Measurements from ENCODE around the gene TPM2. TPM values are rescaled to one million over a fixed set of nuclear protein-coding genes. Genes with fewer than 3 reads are reported as not detected.

The TPM2 gene
- total RNA-seq, 2 experiments from 2014 or later: 63.1 to 63.5 TPM

GRCh38 chr9:35691334-35691650 is 1.6 kb upstream of the TPM2 start:
- H3K4me1 Mint-ChIP-seq (ENCODE audit: low read depth): peaks cover 30% of the 10 kb centered on the region
- H3K9me3 Mint-ChIP-seq: no peaks in the 10 kb centered on the region
- POLR2A ChIA-PET: interaction anchor here (0.7 to 2.3 kb wide), 13 partner anchors 11 to 72 kb away, joined by 3 to 10 read pairs (median 4); partner anchors contain the start of genes ARHGEF39, CCDC107, RMRP and SIT1
- CTCF ChIA-PET: interaction anchor here (1.2 to 1.8 kb wide), 3 partner anchors 23 to 75 kb away, joined by 3 to 5 read pairs (median 3); no protein-coding TSS in a partner anchor
- Histone ChIP-seq H3K36me3 (ENCODE audit: insufficient read depth, low read length) (no peaks in the 10 kb centered on the region), H3K27ac (ENCODE audit: low read depth in 1 of 2, low read length in 2 of 2) (peak overlapping the region; percentile 40 to 55), H3K9me3 (ENCODE audit: control insufficient read depth in 1 of 2, insufficient read depth in 1 of 2, low read length in 2 of 2) (no peaks in the 10 kb centered on the region), H3K27me3 (ENCODE audit: control insufficient read depth in 1 of 2, insufficient read depth in 2 of 2, low read length in 2 of 2) (no peaks in the 10 kb centered on the region), H3K4me3 (ENCODE audit: low read length) (peak overlapping the region; percentile 88), H3K4me1 (ENCODE audit: insufficient read depth, low read length) (peaks cover 27% of the 10 kb centered on the region)
- peak overlapping the region; percentile 92 for H3K4me3 Mint-ChIP-seq
- intact Hi-C loops (cut with DNase I, micrococcal nuclease): no loop called here
- no peak for TF ChIP-seq CTCF (IDR thresholded peaks at IDR 0.05)
- H3K27ac Mint-ChIP-seq: peak overlapping the region; percentile 73
- ATAC-seq (ENCODE audit: poor library complexity) (no peak), DNase-seq (no peak)
- H3K27me3 Mint-ChIP-seq: no peaks in the 10 kb centered on the region
- H3K36me3 Mint-ChIP-seq (ENCODE audit: low read depth): no peaks in the 10 kb centered on the region

GRCh38 chr9:35690614-35691333 is 1.0 kb upstream of the TPM2 start:
- Mint-ChIP-seq H3K27me3 (no peaks in the 10 kb centered on the region), H3K4me1 (ENCODE audit: low read depth) (peaks cover 28% of the 10 kb centered on the region), H3K27ac (peak overlapping the region; percentile 73), H3K36me3 (ENCODE audit: low read depth) (no peaks in the 10 kb centered on the region), H3K9me3 (no peaks in the 10 kb centered on the region), H3K4me3 (peak overlapping the region; percentile 92)
- ATAC-seq (ENCODE audit: poor library complexity) (peak; percentile 63), DNase-seq (peak in 8 of 14 experiments; percentile 12 to 57 (median 38))
- intact Hi-C loops (cut with DNase I, micrococcal nuclease): no loop called here
- CTCF ChIA-PET: interaction anchor here (1.2 to 1.8 kb wide), 3 partner anchors 23 to 74 kb away, joined by 3 to 5 read pairs (median 3); no protein-coding TSS in a partner anchor
- peak overlapping the region; percentile 88 for H3K4me3 ChIP-seq (ENCODE audit: low read length)
- no peak for TF ChIP-seq CTCF (IDR thresholded peaks at IDR 0.05)
- peaks cover 26% of the 10 kb centered on the region for H3K4me1 ChIP-seq (ENCODE audit: insufficient read depth, low read length)
- no peaks in the 10 kb centered on the region for H3K9me3 ChIP-seq (ENCODE audit: control insufficient read depth in 1 of 2, insufficient read depth in 1 of 2, low read length in 2 of 2)
- H3K27ac ChIP-seq (ENCODE audit: low read depth in 1 of 2, low read length in 2 of 2): peak overlapping the region; percentile 40 to 55
- no peaks in the 10 kb centered on the region for H3K27me3 ChIP-seq (ENCODE audit: control insufficient read depth in 1 of 2, insufficient read depth in 2 of 2, low read length in 2 of 2)
- no peaks in the 10 kb centered on the region for H3K36me3 ChIP-seq (ENCODE audit: insufficient read depth, low read length)
- POLR2A ChIA-PET: interaction anchor here (0.7 to 2.3 kb wide), 12 partner anchors 13 to 71 kb away, joined by 3 to 10 read pairs (median 4); partner anchors contain the start of genes ARHGEF39, CCDC107, CREB3 and RMRP

GRCh38 chr9:35690294-35690613 is 529 bp upstream of the TPM2 start:
- Mint-ChIP-seq H3K27me3 (no peaks in the 10 kb centered on the region), H3K36me3 (ENCODE audit: low read depth) (no peaks in the 10 kb centered on the region), H3K27ac (no peak overlapping the region), H3K9me3 (no peaks in the 10 kb centered on the region), H3K4me1 (ENCODE audit: low read depth) (peaks cover 28% of the 10 kb centered on the region), H3K4me3 (peak overlapping the region; percentile 82)
- ChIA-PET POLR2A (interaction anchor here (0.8 to 2.3 kb wide), 10 partner anchors 25 to 58 kb away, joined by 3 to 10 read pairs (median 6); partner anchors contain the start of genes ARHGEF39, CCDC107, CREB3 and RMRP), CTCF (interaction anchor here (1.2 to 1.8 kb wide), 3 partner anchors 24 to 73 kb away, joined by 3 to 5 read pairs (median 3); no protein-coding TSS in a partner anchor)
- DNase-seq (no peak), ATAC-seq (ENCODE audit: poor library complexity) (no peak)
- no peak overlapping the region for H3K27ac ChIP-seq (ENCODE audit: low read depth in 1 of 2, low read length in 2 of 2)
- H3K36me3 ChIP-seq (ENCODE audit: insufficient read depth, low read length): no peaks in the 10 kb centered on the region
- peaks cover 26% of the 10 kb centered on the region for H3K4me1 ChIP-seq (ENCODE audit: insufficient read depth, low read length)
- H3K9me3 ChIP-seq (ENCODE audit: control insufficient read depth in 1 of 2, insufficient read depth in 1 of 2, low read length in 2 of 2): no peaks in the 10 kb centered on the region
- H3K27me3 ChIP-seq (ENCODE audit: control insufficient read depth in 1 of 2, insufficient read depth in 2 of 2, low read length in 2 of 2): no peaks in the 10 kb centered on the region
- no peak for TF ChIP-seq CTCF (IDR thresholded peaks at IDR 0.05)
- peak overlapping the region; percentile 88 for H3K4me3 ChIP-seq (ENCODE audit: low read length)
- intact Hi-C loops (cut with DNase I, micrococcal nuclease): no loop called here
